NCI-H446 treated with DMSO at 0.1 percent for 48 hours (cell line): ENCODE measurements around the gene MANF.

Experiments
- DNase-seq: peaks from one replicate; lab custom pipeline; 2025; lab: John Stamatoyannopoulos, UW

MANF gene

DNA sequence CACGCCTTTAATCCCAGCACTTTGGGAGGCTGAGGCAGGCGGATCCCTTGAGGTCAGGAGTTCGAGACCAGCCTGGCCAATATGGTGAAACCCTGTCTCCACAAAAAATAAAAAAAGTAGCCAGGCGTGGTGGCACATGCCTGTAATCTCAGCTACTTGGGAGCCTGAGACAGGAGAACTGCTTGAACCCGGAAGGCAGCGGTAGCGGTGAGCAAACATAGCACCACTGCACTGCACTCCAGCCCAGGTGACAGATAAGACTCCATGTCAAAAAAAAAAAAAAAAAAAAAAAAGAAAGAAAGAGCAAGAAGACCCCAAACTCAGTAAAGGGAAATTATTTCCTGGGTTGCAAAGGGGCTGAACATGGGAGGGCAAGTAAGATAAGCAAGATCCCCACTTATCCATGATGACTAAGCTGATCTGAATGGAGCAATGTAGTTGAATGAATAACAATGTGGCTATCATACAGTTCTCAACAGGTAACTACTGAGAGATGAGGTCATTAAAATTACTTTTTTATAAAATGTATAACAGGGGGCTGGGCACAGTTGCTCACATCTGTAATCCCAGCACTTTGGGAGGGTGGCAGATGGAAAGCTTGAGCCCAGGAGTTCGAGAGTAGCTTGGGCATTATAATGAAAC lies 52.0 kb downstream of the MANF start:
- DNase-seq, result no peak
